GM18526 (cell line): ENCODE data around the gene NAA30.

Experiments
- POLR2A ChIP-seq: IDR thresholded peaks from 3 replicates; pipeline ENCODE4 v1.6.1; 2011; ENCODE audit not compliant: insufficient read length; ENCODE audit errors: extremely low read depth

The NAA30 gene

GRCh38 chr14:57435923-57436322 is 45.5 kb downstream of the NAA30 start:
- no peak for TF ChIP-seq POLR2A

- TF ChIP-seq POLR2A: no peak
Measured at GRCh38 chr14:57461777-57462320, 71.5 kb downstream of the NAA30 start.

- no peak for TF ChIP-seq POLR2A
Measured at GRCh38 chr14:57462551-57462950, 72.2 kb downstream of the NAA30 start.

GRCh38 chr14:57464008-57464730 is 73.8 kb downstream of the NAA30 start:
- no peak for TF ChIP-seq POLR2A
